Endodermal cell (in vitro differentiated cells): ENCODE results near the gene DCAKD. TPM values are rescaled to one million over a fixed set of nuclear protein-coding genes. Genes with fewer than 3 reads are reported as not detected.

ENCODE experiments used
- DNase-seq: peaks from one replicate; pipeline ENCODE4 v3.0.0-alpha.2; 2017
- H3K27ac ChIP-seq: 2 replicates; pipeline ENCODE4 v1.5.1; 2013; ENCODE audit warnings: mild to moderate bottlenecking, low read depth, low read length, moderate library complexity
- H3K27me3 ChIP-seq: 2 replicates; pipeline ENCODE4 v1.6.1; 2013; ENCODE audit warnings: mild to moderate bottlenecking, low read length, moderate library complexity; ENCODE audit not compliant: insufficient read depth, control insufficient read depth, poor library complexity, severe bottlenecking
- H3K36me3 ChIP-seq: 2 replicates; pipeline ENCODE4 v1.7.0; 2013; ENCODE audit warnings: mild to moderate bottlenecking, low read length, moderate library complexity; ENCODE audit not compliant: control insufficient read depth, insufficient read depth
- H3K4me1 ChIP-seq: one replicate; pipeline ENCODE4 v1.7.0; 2013; ENCODE audit warnings: low read length; ENCODE audit not compliant: control insufficient read depth, insufficient read depth
- H3K4me3 ChIP-seq: 2 replicates; pipeline ENCODE4 v1.5.1; 2013; ENCODE audit warnings: mild to moderate bottlenecking, low read length, moderate library complexity
- H3K9ac ChIP-seq: 2 replicates; pipeline ENCODE4 v1.6.1; 2013; ENCODE audit warnings: mild to moderate bottlenecking, low read length, moderate library complexity; ENCODE audit not compliant: poor library complexity, severe bottlenecking; ENCODE audit errors: extremely low read depth
- H3K9me3 ChIP-seq: 2 replicates; pipeline ENCODE4 v1.6.1; 2013; ENCODE audit warnings: mild to moderate bottlenecking, low read length, moderate library complexity; ENCODE audit not compliant: control insufficient read depth
- H3K27ac Mint-ChIP-seq: 2 replicates; pipeline ENCODE4 v1.8.0; 2020; ENCODE audit warnings: mixed read lengths
- H3K27me3 Mint-ChIP-seq: 2 replicates; pipeline ENCODE4 v1.8.0; 2021; ENCODE audit warnings: mild to moderate bottlenecking, mixed read lengths; ENCODE audit not compliant: insufficient read depth
- H3K36me3 Mint-ChIP-seq: 2 replicates; pipeline ENCODE4 v1.8.0; 2020; ENCODE audit warnings: low read depth, mixed read lengths
- H3K4me1 Mint-ChIP-seq: 2 replicates; pipeline ENCODE4 v1.8.0; 2020; ENCODE audit warnings: mixed read lengths
- H3K4me3 Mint-ChIP-seq: 2 replicates; pipeline ENCODE4 v1.8.0; 2020; ENCODE audit warnings: mild to moderate bottlenecking, moderate library complexity, mixed read lengths
- H3K9me3 Mint-ChIP-seq: 2 replicates; pipeline ENCODE4 v1.8.0; 2020; ENCODE audit warnings: mild to moderate bottlenecking, mixed read lengths
- CTCF ChIP-seq: fragments of 200-600 bp; sonication (generic); conservative IDR thresholded peaks from 2 replicates; pipeline ENCODE4 v1.5.0; 2021; ENCODE audit warnings: antibody characterized with exemption, mild to moderate bottlenecking
- WGBS, 2 experiments: methylation state at CpG; one replicate each; pipeline versions ENCODE4 v1.1.5 to v1.1.7; 2013; ENCODE audit warnings: missing lambda C conversion rate in 2 of 2, mixed read lengths in 1 of 2; ENCODE audit not compliant: insufficient coverage in 1 of 2, insufficient read length in 1 of 2; 5-methylcytosine and 5-hydroxymethylcytosine counted together
- total RNA-seq, 2 donors: library from RNA; stranded (reverse); fragmentation: NEBNext Ultra II Directional in 1 of 2; extraction: Animal tissue kit (Norgen Biotek cat#: 25700) in 1 of 2; gene quantifications; 2 replicates in 1 of 2; 3 replicates in 1 of 2; pipeline ENCODE4 v1.2.1, GENCODE V29; 2021

DCAKD gene
- total RNA-seq, 2 donors from 2014 or later, result 54.5 to 69.4 TPM

DNA sequence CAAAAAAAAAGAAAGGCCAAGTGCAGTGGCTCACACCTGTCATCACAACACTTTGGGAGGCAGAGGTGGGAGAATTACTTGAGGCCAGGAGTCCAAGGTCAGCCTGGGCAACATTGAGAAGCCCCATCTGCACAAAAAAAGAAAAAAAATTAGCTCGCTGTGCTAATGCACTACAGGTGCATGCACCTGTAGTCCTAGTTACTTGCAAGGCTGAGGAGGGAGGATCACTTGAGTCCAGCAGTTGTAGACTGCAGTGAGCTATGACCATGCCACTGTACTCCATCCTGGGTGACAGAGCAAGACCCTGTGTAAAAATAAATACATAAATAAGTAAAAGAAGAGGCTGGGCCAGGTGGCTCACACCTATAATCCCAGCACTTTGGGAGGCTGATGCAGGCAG lies 39.7 kb downstream of the DCAKD start:
- H3K27me3 ChIP-seq, result no peaks in the 10 kb centered on the region
- H3K27me3 Mint-ChIP-seq, result peaks cover 3% of the 10 kb centered on the region
- H3K4me1 ChIP-seq, result no peaks in the 10 kb centered on the region
- no peak overlapping the region for H3K27ac Mint-ChIP-seq
- no peak overlapping the region for H3K4me3 ChIP-seq
- H3K4me3 Mint-ChIP-seq, result no peak overlapping the region
- H3K27ac ChIP-seq, result no peak overlapping the region
- no peaks in the 10 kb centered on the region for H3K9me3 ChIP-seq
- 90% methylated on average over 1 of the region's 1 CpG for WGBS, 2 experiments
- no peak for DNase-seq
- no peak overlapping the region for H3K9ac ChIP-seq
- peaks cover 10% of the 10 kb centered on the region for H3K4me1 Mint-ChIP-seq
- H3K36me3 Mint-ChIP-seq, result no peaks in the 10 kb centered on the region
- no peaks in the 10 kb centered on the region for H3K9me3 Mint-ChIP-seq
- no peaks in the 10 kb centered on the region for H3K36me3 ChIP-seq
- no peak for TF ChIP-seq CTCF

- peaks cover 5% of the 10 kb centered on the region for H3K27me3 Mint-ChIP-seq
- no peaks in the 10 kb centered on the region for H3K4me1 ChIP-seq
- H3K9ac ChIP-seq, result no peak overlapping the region
- no peaks in the 10 kb centered on the region for H3K9me3 ChIP-seq
- no peak overlapping the region for H3K27ac ChIP-seq
- no peaks in the 10 kb centered on the region for H3K36me3 Mint-ChIP-seq
- WGBS, 2 experiments, result 86 to 91% methylated on average over 7 to 11 of the region's 13 CpGs
- peaks cover 7% of the 10 kb centered on the region for H3K4me1 Mint-ChIP-seq
- no peaks in the 10 kb centered on the region for H3K27me3 ChIP-seq
- no peak overlapping the region for H3K4me3 ChIP-seq
- H3K36me3 ChIP-seq, result no peaks in the 10 kb centered on the region
- H3K4me3 Mint-ChIP-seq, result no peak overlapping the region
- TF ChIP-seq CTCF, result no peak
- no peaks in the 10 kb centered on the region for H3K9me3 Mint-ChIP-seq
- DNase-seq, result no peak
- H3K27ac Mint-ChIP-seq, result no peak overlapping the region
These were observed 41.6 kb downstream of the DCAKD start for GRCh38 chr17:45009676-45010467.

DNA sequence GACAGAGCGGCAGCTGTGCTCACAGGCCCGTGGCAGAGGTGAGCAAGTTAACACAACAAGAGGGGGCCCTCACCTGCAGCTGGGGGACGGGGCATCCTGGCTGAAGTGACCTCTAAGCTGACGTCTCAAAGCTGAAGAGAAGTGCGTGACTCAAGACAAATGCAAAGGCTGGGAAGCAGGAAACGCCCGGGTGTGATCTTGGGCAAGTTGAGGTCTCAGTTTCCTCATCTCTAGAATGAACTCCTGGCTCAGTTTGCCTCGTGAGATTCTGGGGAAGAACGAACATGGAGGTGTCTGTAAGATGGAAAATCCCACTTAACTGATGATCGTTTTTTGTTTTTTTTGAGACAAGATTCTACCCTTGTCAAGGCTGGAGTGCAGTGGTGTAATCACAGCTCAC lies 43.2 kb downstream of the DCAKD start:
- H3K27ac Mint-ChIP-seq, result no peak overlapping the region
- Histone ChIP-seq H3K27me3 (no peaks in the 10 kb centered on the region), H3K36me3 (no peaks in the 10 kb centered on the region), H3K27ac (no peak overlapping the region), H3K9ac (no peak overlapping the region), H3K9me3 (no peaks in the 10 kb centered on the region), H3K4me1 (peaks cover 10% of the 10 kb centered on the region), H3K4me3 (no peak overlapping the region)
- WGBS, 2 experiments, result 87 to 91% methylated on average over 9 to 10 of the region's 10 CpGs
- no peak for DNase-seq
- H3K4me3 Mint-ChIP-seq, result no peak overlapping the region
- H3K27me3 Mint-ChIP-seq, result peaks cover 5% of the 10 kb centered on the region
- H3K9me3 Mint-ChIP-seq, result no peaks in the 10 kb centered on the region
- no peak for TF ChIP-seq CTCF
- peaks cover 19% of the 10 kb centered on the region for H3K4me1 Mint-ChIP-seq
- no peaks in the 10 kb centered on the region for H3K36me3 Mint-ChIP-seq
